HepG2 (cell line): ENCODE results near the gene CCNDBP1. TPM values are rescaled to one million over a fixed set of nuclear protein-coding genes. Genes with fewer than 3 reads are reported as not detected.

Source experiments
- ATAC-seq: fragments of 200-7000 bp; cut with Tn5 transposase; 3 replicates; pipeline ENCODE4 v1.9.1; 2020; ENCODE audit warnings: mild to moderate bottlenecking, moderate library complexity
- BruUV-seq: library from RNA; stranded (reverse); fragments of 400-500 nt; replicated peaks from 2 replicates; lab custom pipeline; 2021; lab: Mats Ljungman, UMichigan
- CTCF ChIA-PET: fragments of 300-600 bp; formaldehyde crosslinking; extraction: SDS; loops from one replicate; lab custom pipeline; 2021; ENCODE audit warnings: low total read pairs, inconsistent platforms, low intra/inter-chr PET ratio; lab: Yijun Ruan, JAX
- POLR2A ChIA-PET: fragments of 350-600 bp; sonication (Branson Sonifier 250); formaldehyde crosslinking; loops from one replicate; lab custom pipeline; 2020; ENCODE audit warnings: antibody characterized with exemption, inconsistent platforms; lab: Yijun Ruan, JAX
- DNase-seq: peaks from one replicate; pipeline ENCODE4 v3.0.0-alpha.2; 2015; ENCODE audit warnings: low spot score
- FAIRE-seq: peaks from 3 replicates; lab custom pipeline; 2011; peaks lifted over from hg19 to GRCh38; lab: Jason Lieb, UNC
- H2AFZ ChIP-seq: one replicate; pipeline ENCODE4 v1.6.1; 2011; ENCODE audit warnings: low read length, inconsistent platforms
- H3K27ac ChIP-seq: fragments of 300-600 bp; 3 replicates; pipeline ENCODE4 v1.8.0; 2011; ENCODE audit warnings: mixed run types, mild to moderate bottlenecking, mixed read lengths, low read length, inconsistent platforms; ENCODE audit not compliant: insufficient read depth; ENCODE audit errors: extremely low read length
- H3K27me3 ChIP-seq, 2 experiments: fragments of 200-600 bp in 1 of 2; 2 replicates in 1 of 2; 3 replicates in 1 of 2; pipeline versions ENCODE4 v1.6.0 to v1.8.0; 2011; ENCODE audit warnings: low read length in 2 of 2, mild to moderate bottlenecking in 2 of 2, moderate library complexity in 2 of 2, inconsistent platforms in 1 of 2; ENCODE audit not compliant: insufficient read depth in 2 of 2, control insufficient read depth in 1 of 2
- H3K36me3 ChIP-seq, 2 experiments: fragments of 200-600 bp in 1 of 2; replicated peaks in 1 of 2; 2 replicates in 1 of 2; 3 replicates in 1 of 2; pipeline versions ENCODE4 v1.5.1 to v1.8.0; 2011; ENCODE audit warnings: low read length in 2 of 2, inconsistent platforms in 1 of 2; ENCODE audit not compliant: insufficient read depth in 2 of 2, control insufficient read depth in 1 of 2
- H3K4me1 ChIP-seq: 2 replicates; pipeline ENCODE4 v1.5.1; 2012; ENCODE audit warnings: low read length, inconsistent platforms; ENCODE audit not compliant: insufficient read depth
- H3K4me2 ChIP-seq: 2 replicates; pipeline ENCODE4 v1.6.0; 2011; ENCODE audit warnings: low read depth, low read length, inconsistent platforms
- H3K4me3 ChIP-seq, 3 experiments: fragments of 200-600 bp in 1 of 3; sonication (generic), shearing (Covaris generic) in 1 of 3; replicated peaks in 1 of 3; 2 replicates each; pipeline ENCODE4 v1.5.1; 2011 to 2016; ENCODE audit warnings: low read length in 3 of 3, inconsistent platforms in 2 of 3, low read depth in 2 of 3, mild to moderate bottlenecking in 2 of 3, control low read depth in 1 of 3, mixed read lengths in 1 of 3; ENCODE audit not compliant: insufficient read depth in 1 of 3
- H3K79me2 ChIP-seq: one replicate; pipeline ENCODE4 v1.6.1; 2011; ENCODE audit warnings: low read length, inconsistent platforms; ENCODE audit not compliant: insufficient read depth
- H3K9ac ChIP-seq: 2 replicates; pipeline ENCODE4 v1.6.0; 2011; ENCODE audit warnings: mild to moderate bottlenecking, low read depth, low read length, inconsistent platforms; ENCODE audit not compliant: insufficient read depth
- H3K9me3 ChIP-seq: 2 replicates; pipeline ENCODE4 v1.5.1; 2012; ENCODE audit warnings: mild to moderate bottlenecking, low read length
- H4K20me1 ChIP-seq: 2 replicates; pipeline ENCODE4 v1.6.0; 2011; ENCODE audit warnings: inconsistent platforms, mild to moderate bottlenecking, low read length, moderate library complexity; ENCODE audit not compliant: insufficient read depth
- ELF3 ChIP-seq: IDR thresholded peaks from 2 replicates; pipeline ENCODE4 v1.6.1; 2016; ENCODE audit warnings: missing genetic modification reagents, missing compliant biosample characterization
- ETV5 ChIP-seq: IDR thresholded peaks from 2 replicates; pipeline ENCODE4 v1.6.1; 2018; ENCODE audit warnings: missing biosample characterization, missing genetic modification reagents, inconsistent platforms, borderline replicate concordance
- EZH2 ChIP-seq: conservative IDR thresholded peaks from 2 replicates; pipeline ENCODE4 v1.6.1; 2012; ENCODE audit warnings: mild to moderate bottlenecking, low read depth, low read length, moderate library complexity
- GATA4 ChIP-seq: sonication (generic); IDR thresholded peaks from 2 replicates; pipeline ENCODE4 v1.6.1; 2016; ENCODE audit warnings: antibody characterized with exemption, low read depth, borderline replicate concordance
- HNF4A ChIP-seq: sonication (generic); formaldehyde crosslinking; IDR thresholded peaks from 2 replicates; pipeline ENCODE4 v1.4.0; 2020; ENCODE audit warnings: missing genetic modification reagents
- RORA ChIP-seq: sonication (generic); formaldehyde crosslinking; IDR thresholded peaks from 2 replicates; pipeline ENCODE4 v1.5.0; 2020; ENCODE audit warnings: mild to moderate bottlenecking, missing genetic modification reagents, moderate library complexity
- TCF7 ChIP-seq: sonication (generic); IDR thresholded peaks from 2 replicates; pipeline ENCODE4 v1.6.1; 2016; ENCODE audit warnings: antibody characterized with exemption, low read depth
- THAP11 ChIP-seq: IDR thresholded peaks from 2 replicates; pipeline ENCODE4 v1.6.1; 2016; ENCODE audit warnings: missing biosample characterization, missing genetic modification reagents
- ZNF160 ChIP-seq: sonication (generic); formaldehyde crosslinking; IDR thresholded peaks from 2 replicates; pipeline ENCODE4 v1.8.0; 2022; ENCODE audit warnings: mild to moderate bottlenecking, inconsistent platforms, missing genetic modification reagents
- WGBS: methylation state at CpG from one replicate; pipeline ENCODE4 v1.1.6; 2017; ENCODE audit warnings: low lambda C conversion rate; 5-methylcytosine and 5-hydroxymethylcytosine counted together
- in situ Hi-C: cut with HindIII; loops from 2 replicates; pipeline ENCODE4 v1.10.0; 2017; ENCODE audit warnings: low pct_unique_long_range_greater_than_20kb; ENCODE audit not compliant: extremely low pct_ligation_motif_present
- intact Hi-C: fragments of 100-400 bp; cut with micrococcal nuclease; formaldehyde crosslinking; loops from one replicate; pipeline ENCODE4 v1.10.0; 2022; ENCODE audit not compliant: unreplicated experiment
- polyA plus RNA-seq, 8 experiments: library from polyadenylated mRNA; depleted of rRNA in 3 of 8; stranded (reverse) in 7 of 8; unstranded in 1 of 8; fragments of >200 nt; fragmentation: Illumina TruSeq in 4 of 8; extraction: Trizol in 4 of 8; gene quantifications; 2 replicates each; pipeline versions ENCODE4 v1.2.1 to v1.2.3, GENCODE V29; 2011 to 2016; ENCODE audit warnings: low read depth in 4 of 8, missing spikeins in 1 of 8, mixed read lengths in 1 of 8; ENCODE audit not compliant: insufficient read depth in 1 of 8
- total RNA-seq, 5 experiments: library from RNA; depleted of rRNA; stranded (reverse); fragments of >200 nt; fragmentation: Illumina TruSeq; extraction: Trizol; gene quantifications; 2 replicates each; pipeline ENCODE4 v1.2.3, GENCODE V29; 2016; ENCODE audit warnings: low read depth in 1 of 5
- TF ChIP-seq, protein P1 (sequence below): sonication (generic); formaldehyde crosslinking; IDR thresholded peaks from 2 replicates; pipeline ENCODE4 v1.4.0; 2020; ENCODE audit warnings: mild to moderate bottlenecking, missing genetic modification reagents
- TF ChIP-seq, protein P2 (sequence below): sonication (generic); formaldehyde crosslinking; IDR thresholded peaks from 2 replicates; pipeline ENCODE4 v1.4.0; 2020; ENCODE audit warnings: missing genetic modification reagents

Gene CCNDBP1
- total and polyA plus RNA-seq, 2 of the 13 experiments (the other 11 are each of a cell fraction or from before 2014, with no cell fraction given) = 24.8 to 42.3 TPM

- no peaks in the 10 kb centered on the region for H4K20me1 ChIP-seq
- CTCF ChIA-PET = interaction anchor here (1.8 kb wide), 1 partner anchor 75 kb away, joined by 11 read pairs; no protein-coding TSS in a partner anchor
- in situ Hi-C loops (loop anchor here (25.0 kb wide), 1 partner anchor 498 kb away; no protein-coding TSS in a partner anchor), intact Hi-C loops (no loop called here)
- H3K4me2 ChIP-seq = no peak overlapping the region
- H3K36me3 ChIP-seq = no peaks in the 10 kb centered on the region
- H3K9me3 ChIP-seq = no peaks in the 10 kb centered on the region
- BruUV-seq = no TSS peak
- whole genome bisulfite sequencing = 23% methylated on average over 15 of the region's 15 CpGs
- POLR2A ChIA-PET = no interaction called here
- no peak overlapping the region for H3K4me3 ChIP-seq
- H3K79me2 ChIP-seq = no peaks in the 10 kb centered on the region
- TF ChIP-seq, protein P1, sequence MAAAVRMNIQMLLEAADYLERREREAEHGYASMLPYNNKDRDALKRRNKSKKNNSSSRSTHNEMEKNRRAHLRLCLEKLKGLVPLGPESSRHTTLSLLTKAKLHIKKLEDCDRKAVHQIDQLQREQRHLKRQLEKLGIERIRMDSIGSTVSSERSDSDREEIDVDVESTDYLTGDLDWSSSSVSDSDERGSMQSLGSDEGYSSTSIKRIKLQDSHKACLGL (CRISPR knock-in tag) = no peak
- no peak for TF ChIP-seq THAP11 (CRISPR knock-in tag)
- no peak for TF ChIP-seq RORA (CRISPR knock-in tag)
- H2AFZ ChIP-seq = no peak overlapping the region
- no peak for FAIRE-seq
- H3K27me3 ChIP-seq = peaks cover 1 to 61% of the 10 kb centered on the region in 2 experiments; a peak in 3 of 5 replicates
- no peak overlapping the region for H3K9ac ChIP-seq
- ATAC-seq = no peak
- DNase-seq = no peak
- H3K4me1 ChIP-seq = no peaks in the 10 kb centered on the region
- H3K27ac ChIP-seq = no peak overlapping the region
These were observed 25.1 kb downstream of the CCNDBP1 start for GRCh38 chr15:43210172-43210745.

DNA sequence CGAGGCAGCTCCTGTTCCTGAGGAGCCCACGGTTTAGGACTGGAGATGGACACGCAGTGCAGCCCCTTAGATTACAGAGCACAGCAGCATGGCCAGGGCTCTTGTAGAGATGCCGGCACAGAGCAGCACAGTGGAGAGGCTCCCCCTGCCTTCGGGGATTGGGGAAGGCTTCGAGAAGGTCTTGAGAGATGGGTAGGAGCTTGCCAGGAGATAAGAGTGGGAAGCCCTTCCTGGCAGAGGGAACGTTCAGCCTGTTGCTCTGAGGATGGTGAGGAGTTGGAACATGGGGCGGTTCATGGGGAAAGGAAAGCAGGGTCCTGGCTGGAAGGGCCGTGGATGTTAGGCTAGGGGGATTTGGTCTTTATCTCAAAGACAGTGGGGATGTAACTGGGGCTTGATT lies 25.6 kb downstream of the CCNDBP1 start:
- DNase-seq (no peak), ATAC-seq (peak; percentile 15), FAIRE-seq (no peak)
- Histone ChIP-seq H3K27ac (no peak overlapping the region), H3K4me2 (no peak overlapping the region), H3K4me3 (no peak overlapping the region), H2AFZ (no peak overlapping the region), H3K9me3 (no peaks in the 10 kb centered on the region), H3K79me2 (no peaks in the 10 kb centered on the region), H3K4me1 (no peaks in the 10 kb centered on the region), H3K9ac (no peak overlapping the region), H3K36me3 (no peaks in the 10 kb centered on the region), H3K27me3 (peaks cover 1 to 61% of the 10 kb centered on the region in 2 experiments; a peak in 3 of 5 replicates), H4K20me1 (no peaks in the 10 kb centered on the region)
- ChIA-PET POLR2A (no interaction called here), CTCF (interaction anchor here (1.8 kb wide), 1 partner anchor 75 kb away, joined by 11 read pairs; no protein-coding TSS in a partner anchor)
- intact Hi-C loops = no loop called here
- 14% methylated on average over 9 of the region's 9 CpGs for WGBS
- no TSS peak for BruUV-seq
- in situ Hi-C loops = loop anchor here (25.0 kb wide), 1 partner anchor 499 kb away; no protein-coding TSS in a partner anchor
- TF ChIP-seq GATA4 (no peak), ELF3 (CRISPR knock-in tag) (no peak), ZNF160 (CRISPR knock-in tag) (no peak), TCF7 (no peak), EZH2 (no peak), HNF4A (CRISPR knock-in tag) (no peak), ETV5 (no peak)
- TF ChIP-seq, protein P2, sequence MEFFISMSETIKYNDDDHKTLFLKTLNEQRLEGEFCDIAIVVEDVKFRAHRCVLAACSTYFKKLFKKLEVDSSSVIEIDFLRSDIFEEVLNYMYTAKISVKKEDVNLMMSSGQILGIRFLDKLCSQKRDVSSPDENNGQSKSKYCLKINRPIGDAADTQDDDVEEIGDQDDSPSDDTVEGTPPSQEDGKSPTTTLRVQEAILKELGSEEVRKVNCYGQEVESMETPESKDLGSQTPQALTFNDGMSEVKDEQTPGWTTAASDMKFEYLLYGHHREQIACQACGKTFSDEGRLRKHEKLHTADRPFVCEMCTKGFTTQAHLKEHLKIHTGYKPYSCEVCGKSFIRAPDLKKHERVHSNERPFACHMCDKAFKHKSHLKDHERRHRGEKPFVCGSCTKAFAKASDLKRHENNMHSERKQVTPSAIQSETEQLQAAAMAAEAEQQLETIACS = no peak
